Astrocyte of the spinal cord (primary cell): ENCODE measurements around the gene LRRC4B.

Experiments
- DNase-seq: peaks from one replicate; pipeline ENCODE4 v3.0.0; 2011; ENCODE audit warnings: low read depth, low spot score
- H3K4me3 ChIP-seq: 2 replicates; pipeline ENCODE4 v1.5.1; 2011; ENCODE audit warnings: low read depth, mild to moderate bottlenecking, low read length, moderate library complexity
- CTCF ChIP-seq: IDR thresholded peaks from 2 replicates; pipeline ENCODE4 v1.5.1; 2012; ENCODE audit warnings: low read depth, mild to moderate bottlenecking, low read length, inconsistent platforms
- in situ Hi-C: cut with HindIII; loops from 2 replicates; pipeline ENCODE4 v1.10.0; 2017; ENCODE audit warnings: low sequenced_read_pairs

Gene LRRC4B

GRCh38 chr19:50562996-50563395, 5.2 kb downstream of the LRRC4B start:
- H3K4me3 ChIP-seq: no peak overlapping the region
- no peak for DNase-seq
- no peak for TF ChIP-seq CTCF
- in situ Hi-C loops: no loop called here

GRCh38 chr19:50562329-50562728, 5.9 kb downstream of the LRRC4B start:
- no peak for DNase-seq
- no peak overlapping the region for H3K4me3 ChIP-seq
- no peak for TF ChIP-seq CTCF
- in situ Hi-C loops: no loop called here

- in situ Hi-C loops: no loop called here
- no peak for DNase-seq
- no peak for TF ChIP-seq CTCF
- no peak overlapping the region for H3K4me3 ChIP-seq
Measured at GRCh38 chr19:50559636-50560035, 8.6 kb downstream of the LRRC4B start.

- in situ Hi-C loops: no loop called here
- DNase-seq: no peak
Measured at GRCh38 chr19:50558449-50558848, 9.8 kb downstream of the LRRC4B start.

GRCh38 chr19:50558039-50558438, 10.2 kb downstream of the LRRC4B start:
- TF ChIP-seq CTCF: no peak
- no peak overlapping the region for H3K4me3 ChIP-seq
- in situ Hi-C loops: no loop called here
- no peak for DNase-seq

More at GRCh38 chr19:50558449-50558848, 9.8 kb downstream of the LRRC4B start:
- no peak for TF ChIP-seq CTCF
- no peak overlapping the region for H3K4me3 ChIP-seq

DNA sequence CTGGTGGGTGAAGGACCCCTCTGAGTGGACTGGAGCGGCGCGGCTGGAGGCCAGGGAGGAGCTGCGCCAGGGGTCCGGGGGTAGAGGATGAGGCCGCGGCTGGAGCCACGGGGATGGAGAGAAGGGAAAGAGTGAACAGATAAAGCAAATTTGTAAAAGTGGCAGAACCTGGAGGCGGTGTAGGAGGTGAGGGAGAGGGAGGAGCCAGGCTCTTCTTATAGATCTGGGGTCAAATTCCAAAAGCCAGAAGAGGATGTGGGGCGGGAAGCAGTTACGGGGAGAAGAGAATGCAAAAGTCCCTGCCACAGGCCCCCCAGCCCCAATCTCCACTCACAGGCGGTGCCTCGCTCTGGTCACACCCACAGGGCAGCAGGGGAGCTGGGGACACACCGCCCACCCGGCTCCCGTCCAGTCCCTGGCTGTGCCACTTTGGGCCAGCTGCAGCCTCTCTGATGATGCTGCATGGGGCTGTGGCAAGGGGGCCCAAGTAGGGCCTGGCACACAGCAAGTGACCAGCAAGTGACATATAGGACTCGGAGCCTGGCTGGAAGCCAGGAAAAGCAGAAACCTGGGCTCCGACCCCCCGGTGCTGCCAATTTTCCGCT, 11.1 kb downstream of the LRRC4B start:
- DNase-seq: no peak
- no peak for TF ChIP-seq CTCF
- H3K4me3 ChIP-seq: no peak overlapping the region
- in situ Hi-C loops: no loop called here
